Spleen (tissue), 7 donors: ENCODE results near the gene ZNF814.

Experiments
- CTCF ChIP-seq, 11 experiments: fragments of 200-600 bp in 7 of 11; fragments of 450-650 bp in 4 of 11; sonication (generic) in 4 of 11; IDR thresholded peaks in 8 of 11; conservative IDR thresholded peaks in 3 of 11; 1 replicate in 7 of 11; 2 replicates in 4 of 11; pipeline versions ENCODE4 v1.4.0 to v1.8.0; 2016 to 2021; ENCODE audit warnings: antibody characterized with exemption in 11 of 11, inconsistent platforms in 4 of 11, mild to moderate bottlenecking in 1 of 11
- POLR2A ChIP-seq, 3 donors: fragments of 450-650 bp; IDR thresholded peaks; one replicate each; pipeline ENCODE4 v1.5.1; 2017; ENCODE audit warnings: antibody characterized with exemption in 3 of 3, mild to moderate bottlenecking in 1 of 3
- POLR2AphosphoS5 ChIP-seq, 3 donors: sonication (generic); formaldehyde crosslinking; IDR thresholded peaks; one replicate each; pipeline ENCODE4 v1.5.1; 2017; ENCODE audit warnings: antibody characterized with exemption in 3 of 3
- donor health status: DM: no; HTN: no; CAD: no; lungs with moderate emphysema.
- donor health status: DM: no; HTN: no; CAD: no.
- donor health status: DM: no; HTN: no; CAD: no.

DNA sequence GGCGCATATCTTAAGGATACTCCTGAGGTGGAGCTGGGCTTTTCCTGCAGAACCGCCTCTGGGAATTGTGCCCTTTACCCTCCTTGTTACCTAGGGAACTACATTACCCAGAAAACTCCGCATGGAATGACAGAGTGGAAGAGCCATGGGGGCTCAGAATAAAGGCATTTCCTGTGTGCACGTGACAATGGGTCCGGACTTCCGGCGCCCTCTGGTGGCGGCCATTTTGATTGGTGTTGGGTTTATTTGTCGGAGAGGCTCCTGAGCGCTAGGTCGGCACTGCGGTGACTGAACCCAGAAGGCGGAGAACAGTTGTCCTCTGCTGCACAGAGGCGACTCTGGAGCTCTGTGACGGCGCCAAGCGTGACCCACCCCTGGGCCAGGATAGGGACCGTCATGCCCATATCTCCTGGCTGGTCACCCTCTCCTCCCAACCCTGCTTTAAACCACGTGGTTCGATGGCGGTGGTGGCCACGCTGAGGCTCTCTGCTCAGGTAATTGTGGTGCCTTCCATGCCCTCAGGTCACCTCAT is 58.7 kb downstream of the ZNF814 start, which contains the start of gene ZNF587B:
- TF ChIP-seq CTCF (IDR thresholded peaks at IDR 0.05 in 8 of 11, conservative IDR thresholded peaks at IDR 0.05 in 3 of 11): peak in 7 of 11 experiments; percentile 10 to 51 (median 28)
- no peak for TF ChIP-seq POLR2A (IDR thresholded peaks at IDR 0.05)
- peak; percentile 66 to 72 (median 71) for TF ChIP-seq POLR2AphosphoS5 (IDR thresholded peaks at IDR 0.05)
